ENCODE measurements around the gene SNED1.

- TF ChIP-seq POLR2AphosphoS5 (IDR thresholded peaks at IDR 0.05; ENCODE audit: low read depth) = no peak
- TF ChIP-seq CTCF (IDR thresholded peaks at IDR 0.05; ENCODE audit: insufficient read depth, low read length) = no peak
- TF ChIP-seq GABPA (IDR thresholded peaks at IDR 0.05; ENCODE audit: low read depth) = no peak
- TF ChIP-seq, protein P1, sequence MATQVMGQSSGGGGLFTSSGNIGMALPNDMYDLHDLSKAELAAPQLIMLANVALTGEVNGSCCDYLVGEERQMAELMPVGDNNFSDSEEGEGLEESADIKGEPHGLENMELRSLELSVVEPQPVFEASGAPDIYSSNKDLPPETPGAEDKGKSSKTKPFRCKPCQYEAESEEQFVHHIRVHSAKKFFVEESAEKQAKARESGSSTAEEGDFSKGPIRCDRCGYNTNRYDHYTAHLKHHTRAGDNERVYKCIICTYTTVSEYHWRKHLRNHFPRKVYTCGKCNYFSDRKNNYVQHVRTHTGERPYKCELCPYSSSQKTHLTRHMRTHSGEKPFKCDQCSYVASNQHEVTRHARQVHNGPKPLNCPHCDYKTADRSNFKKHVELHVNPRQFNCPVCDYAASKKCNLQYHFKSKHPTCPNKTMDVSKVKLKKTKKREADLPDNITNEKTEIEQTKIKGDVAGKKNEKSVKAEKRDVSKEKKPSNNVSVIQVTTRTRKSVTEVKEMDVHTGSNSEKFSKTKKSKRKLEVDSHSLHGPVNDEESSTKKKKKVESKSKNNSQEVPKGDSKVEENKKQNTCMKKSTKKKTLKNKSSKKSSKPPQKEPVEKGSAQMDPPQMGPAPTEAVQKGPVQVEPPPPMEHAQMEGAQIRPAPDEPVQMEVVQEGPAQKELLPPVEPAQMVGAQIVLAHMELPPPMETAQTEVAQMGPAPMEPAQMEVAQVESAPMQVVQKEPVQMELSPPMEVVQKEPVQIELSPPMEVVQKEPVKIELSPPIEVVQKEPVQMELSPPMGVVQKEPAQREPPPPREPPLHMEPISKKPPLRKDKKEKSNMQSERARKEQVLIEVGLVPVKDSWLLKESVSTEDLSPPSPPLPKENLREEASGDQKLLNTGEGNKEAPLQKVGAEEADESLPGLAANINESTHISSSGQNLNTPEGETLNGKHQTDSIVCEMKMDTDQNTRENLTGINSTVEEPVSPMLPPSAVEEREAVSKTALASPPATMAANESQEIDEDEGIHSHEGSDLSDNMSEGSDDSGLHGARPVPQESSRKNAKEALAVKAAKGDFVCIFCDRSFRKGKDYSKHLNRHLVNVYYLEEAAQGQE (IDR thresholded peaks at IDR 0.05; ENCODE audit: insufficient replicate concordance, low read depth) = no peak
Observed at GRCh38 chr2:241017228-241017940, 19.0 kb downstream of the SNED1 start.
